K562 (cell line): ENCODE measurements around the gene ADAM8. TPM values are rescaled to one million over a fixed set of nuclear protein-coding genes. Genes with fewer than 3 reads are reported as not detected.

Source experiments
- ATAC-seq: fragments of 200-7000 bp; cut with Tn5 transposase; 3 replicates; pipeline ENCODE4 v1.9.1; 2020; ENCODE audit warnings: moderate library complexity
- BruUV-seq: library from RNA; stranded (reverse); fragments of 400-500 nt; replicated peaks from 2 replicates; lab custom pipeline; 2021; lab: Mats Ljungman, UMichigan
- CTCF ChIA-PET: fragments of 300-600 bp; formaldehyde crosslinking; extraction: SDS; loops from one replicate; lab custom pipeline; 2021; ENCODE audit warnings: low intra/inter-chr PET ratio; lab: Yijun Ruan, JAX
- POLR2A ChIA-PET: fragments of 300-600, 350-650 bp; sonication (Branson Sonifier 250); formaldehyde crosslinking; extraction: SDS; loops from one replicate; lab custom pipeline; 2021; ENCODE audit warnings: antibody characterized with exemption, inconsistent platforms; lab: Yijun Ruan, JAX
- DNase-seq, 4 experiments: peaks; one replicate each; pipeline versions ENCODE4 v3.0.0 to v3.0.0-alpha.2; 2011 to 2018; ENCODE audit warnings: low spot score in 3 of 4, mixed read lengths in 3 of 4; ENCODE audit errors: extremely low read depth in 1 of 4
- FAIRE-seq: peaks from 2 replicates; lab custom pipeline; 2011; peaks lifted over from hg19 to GRCh38; lab: Jason Lieb, UNC
- H2AFZ ChIP-seq: 2 replicates; pipeline ENCODE4 v1.6.0; 2011; ENCODE audit warnings: low read depth, low read length, control low read depth, inconsistent platforms
- H3K27ac ChIP-seq: fragments of 200-600 bp; 3 replicates; pipeline ENCODE4 v1.8.0; 2011; ENCODE audit warnings: low read depth, mild to moderate bottlenecking, control low read depth, inconsistent platforms, low read length, moderate library complexity, mixed read lengths; ENCODE audit errors: extremely low read depth
- H3K27me3 ChIP-seq, 2 experiments: fragments of 300-600 bp in 1 of 2; 2 replicates in 1 of 2; 3 replicates in 1 of 2; pipeline versions ENCODE4 v1.6.0 to v1.8.0; 2011; ENCODE audit warnings: inconsistent platforms in 2 of 2, low read length in 2 of 2, mild to moderate bottlenecking in 1 of 2, mixed read lengths in 1 of 2, moderate library complexity in 1 of 2; ENCODE audit not compliant: control insufficient read depth in 2 of 2, insufficient read depth in 2 of 2
- H3K36me3 ChIP-seq: fragments of 300-600 bp; 3 replicates; pipeline ENCODE4 v1.8.0; 2011; ENCODE audit warnings: mild to moderate bottlenecking, low read length, inconsistent platforms; ENCODE audit not compliant: control insufficient read depth, insufficient read depth
- H3K4me1 ChIP-seq, 2 experiments: fragments of 200-600 bp in 1 of 2; replicated peaks in 1 of 2; 2 replicates in 1 of 2; 3 replicates in 1 of 2; pipeline versions ENCODE4 v1.5.1 to v1.8.0; 2011; ENCODE audit warnings: inconsistent platforms in 2 of 2, low read length in 2 of 2, mild to moderate bottlenecking in 1 of 2, mixed read lengths in 1 of 2, moderate library complexity in 1 of 2; ENCODE audit not compliant: control insufficient read depth in 2 of 2, insufficient read depth in 2 of 2
- H3K4me2 ChIP-seq: 2 replicates; pipeline ENCODE4 v1.6.1; 2011; ENCODE audit warnings: low read length, control low read depth, inconsistent platforms, mixed read lengths; ENCODE audit not compliant: insufficient read depth
- H3K4me3 ChIP-seq: fragments of 200-600 bp; sonication (generic), shearing (Covaris generic); 2 replicates; pipeline ENCODE4 v1.5.1; 2016; ENCODE audit warnings: control low read depth, inconsistent platforms
- H3K79me2 ChIP-seq: fragments of 200-600 bp; 3 replicates; pipeline ENCODE4 v1.8.0; 2011; ENCODE audit warnings: low read length, inconsistent platforms; ENCODE audit not compliant: control insufficient read depth, insufficient read depth
- H3K9ac ChIP-seq, 2 experiments: 2 replicates each; pipeline versions ENCODE4 v1.6.0 to v1.6.1; 2011; ENCODE audit warnings: low read depth in 2 of 2, low read length in 2 of 2, control low read depth in 1 of 2, inconsistent platforms in 1 of 2, mild to moderate bottlenecking in 1 of 2, mixed read lengths in 1 of 2; ENCODE audit not compliant: insufficient read depth in 1 of 2
- H3K9me1 ChIP-seq: one replicate; pipeline ENCODE4 v1.6.0; 2011; ENCODE audit warnings: inconsistent platforms, mild to moderate bottlenecking, low read length, moderate library complexity; ENCODE audit not compliant: control insufficient read depth, insufficient read depth
- H3K9me3 ChIP-seq: replicated peaks from 2 replicates; pipeline ENCODE4 v1.5.1; 2011; ENCODE audit warnings: low read depth, low read length, inconsistent platforms; ENCODE audit not compliant: control insufficient read depth, insufficient read depth
- H4K20me1 ChIP-seq: replicated peaks from 2 replicates; pipeline ENCODE4 v1.6.1; 2011; ENCODE audit warnings: low read length, inconsistent platforms, mixed read lengths; ENCODE audit not compliant: control insufficient read depth, insufficient read depth
- AFF4 ChIP-seq: sonication (generic); formaldehyde crosslinking; IDR thresholded peaks from 2 replicates; pipeline ENCODE4 v1.8.0; 2023; ENCODE audit warnings: mild to moderate bottlenecking, missing genetic modification reagents
- BMI1 ChIP-seq: fragments of 150-350 bp; IDR thresholded peaks from 2 replicates; pipeline ENCODE4 v1.6.1; 2014; ENCODE audit warnings: low read length
- EHMT2 ChIP-seq: fragments of 450-650 bp; IDR thresholded peaks from 2 replicates; pipeline ENCODE4 v1.6.1; 2018; ENCODE audit warnings: antibody characterized with exemption
- HNRNPH1 ChIP-seq: fragments of 200-400 bp; formaldehyde crosslinking; optimal IDR thresholded peaks from 2 replicates; pipeline ENCODE3; 2017; ENCODE audit warnings: low read depth, mild to moderate bottlenecking, low read length, moderate library complexity
- ID3 ChIP-seq, 2 experiments: fragments of 250-450 bp in 1 of 2; fragments of 450-650 bp in 1 of 2; sonication (Bioruptor Pico) in 1 of 2; IDR thresholded peaks; 2 replicates each; pipeline versions ENCODE4 v1.6.1 to v1.8.0; 2016 to 2021; ENCODE audit warnings: mild to moderate bottlenecking in 2 of 2, moderate library complexity in 2 of 2, missing compliant biosample characterization in 1 of 2, missing genetic modification characterization in 1 of 2
- MCM3 ChIP-seq: fragments of 450-650 bp; IDR thresholded peaks from 2 replicates; pipeline ENCODE4 v1.6.1; 2016
- MIER1 ChIP-seq: fragments of 450-650 bp; IDR thresholded peaks from 2 replicates; pipeline ENCODE4 v1.6.1; 2016; ENCODE audit warnings: antibody characterized with exemption, mild to moderate bottlenecking, low read depth
- NCOA6 ChIP-seq: fragments of 450-650 bp; IDR thresholded peaks from 2 replicates; pipeline ENCODE4 v1.6.1; 2017; ENCODE audit warnings: mild to moderate bottlenecking
- NEUROD1 ChIP-seq: fragments of 150-350 bp; IDR thresholded peaks from 2 replicates; pipeline ENCODE4 v1.6.1; 2014; ENCODE audit warnings: borderline replicate concordance, low read length, low read depth; ENCODE audit not compliant: partially characterized antibody
- PURB ChIP-seq: sonication (generic); formaldehyde crosslinking; IDR thresholded peaks from 2 replicates; pipeline ENCODE4 v1.9.0; 2021; ENCODE audit warnings: low read depth, mild to moderate bottlenecking, missing genetic modification reagents
- RBM39 ChIP-seq: fragments of 200-400 bp; formaldehyde crosslinking; optimal IDR thresholded peaks from 2 replicates; pipeline ENCODE3; 2018; ENCODE audit warnings: low read depth, low read length
- SP2 ChIP-seq: IDR thresholded peaks from 2 replicates; pipeline ENCODE4 v1.6.1; 2011; ENCODE audit warnings: mild to moderate bottlenecking, low read depth, low read length, moderate library complexity; ENCODE audit not compliant: poor library complexity, severe bottlenecking; ENCODE audit errors: extremely low read depth
- SRF ChIP-seq, 2 experiments: fragments of 250-450, 450-650 bp in 1 of 2; sonication (Bioruptor Pico) in 1 of 2; sonication (generic) in 1 of 2; formaldehyde crosslinking; IDR thresholded peaks; 2 replicates each; pipeline versions ENCODE4 v1.5.0 to v1.5.1; 2020 to 2022; ENCODE audit warnings: mild to moderate bottlenecking in 1 of 2, missing genetic modification reagents in 1 of 2
- TGIF2 ChIP-seq: sonication (generic); formaldehyde crosslinking; IDR thresholded peaks from 2 replicates; pipeline ENCODE4 v1.8.1; 2022; ENCODE audit warnings: mild to moderate bottlenecking, missing genetic modification reagents, moderate library complexity
- ZNF274 ChIP-seq: IDR thresholded peaks from 2 replicates; pipeline ENCODE4 v1.6.1; 2011; ENCODE audit warnings: low read depth, mild to moderate bottlenecking, low read length, moderate library complexity, borderline replicate concordance
- WGBS: fragments of 100-300 bp; shearing (Covaris generic); methylation state at CpG from one replicate; pipeline ENCODE4 v1.1.6; 2016; ENCODE audit warnings: low coverage, mixed read lengths; ENCODE audit not compliant: insufficient coverage; ENCODE audit errors: missing lambda C conversion rate; 5-methylcytosine and 5-hydroxymethylcytosine counted together
- in situ Hi-C: fragments of 300-500 bp; cut with MboI; formaldehyde crosslinking; loops from 4 replicates; pipeline ENCODE4 v1.15.0; 2018; ENCODE audit warnings: inconsistent platforms, mixed read lengths
- intact Hi-C: fragments of 100-400 bp; cut with micrococcal nuclease; formaldehyde crosslinking; loops from 2 replicates; pipeline ENCODE4 v1.14.2; 2022
- polyA plus RNA-seq, 8 experiments: library from polyadenylated mRNA; depleted of rRNA in 4 of 8; stranded (reverse) in 5 of 8; unstranded in 3 of 8; fragments of >200 nt; fragmentation: Nextera tagmentation in 2 of 8; fragmentation: Illumina TruSeq in 1 of 8; extraction: Ambion mirVana in 2 of 8; extraction: Trizol in 1 of 8; gene quantifications; 2 replicates each; pipeline versions ENCODE4 v1.2.1 to v1.2.3, GENCODE V29; 2011 to 2014; ENCODE audit warnings: inconsistent platforms in 1 of 8, missing spikeins in 1 of 8
- total RNA-seq, 7 experiments: library from RNA; depleted of rRNA in 6 of 7; stranded (reverse); fragments of >200 nt in 6 of 7; fragmentation: Illumina TruSeq in 2 of 7; extraction: Trizol in 2 of 7; gene quantifications; 2 replicates each; pipeline versions ENCODE4 v1.2.1 to v1.2.3, GENCODE V29; 2011 to 2021; ENCODE audit warnings: low replicate concordance in 1 of 7
- TF ChIP-seq, protein P1 (sequence below): conservative IDR thresholded peaks from 2 replicates; pipeline ENCODE4 v1.6.1; 2011; ENCODE audit warnings: low read depth, mild to moderate bottlenecking, low read length; ENCODE audit not compliant: control insufficient read depth

The ADAM8 gene
- total and polyA plus RNA-seq, 9 of the 15 experiments (the other 6 are each of a cell fraction or from before 2014, with no cell fraction given), result 0.07 to 7.0 (median 1.1) TPM

DNA sequence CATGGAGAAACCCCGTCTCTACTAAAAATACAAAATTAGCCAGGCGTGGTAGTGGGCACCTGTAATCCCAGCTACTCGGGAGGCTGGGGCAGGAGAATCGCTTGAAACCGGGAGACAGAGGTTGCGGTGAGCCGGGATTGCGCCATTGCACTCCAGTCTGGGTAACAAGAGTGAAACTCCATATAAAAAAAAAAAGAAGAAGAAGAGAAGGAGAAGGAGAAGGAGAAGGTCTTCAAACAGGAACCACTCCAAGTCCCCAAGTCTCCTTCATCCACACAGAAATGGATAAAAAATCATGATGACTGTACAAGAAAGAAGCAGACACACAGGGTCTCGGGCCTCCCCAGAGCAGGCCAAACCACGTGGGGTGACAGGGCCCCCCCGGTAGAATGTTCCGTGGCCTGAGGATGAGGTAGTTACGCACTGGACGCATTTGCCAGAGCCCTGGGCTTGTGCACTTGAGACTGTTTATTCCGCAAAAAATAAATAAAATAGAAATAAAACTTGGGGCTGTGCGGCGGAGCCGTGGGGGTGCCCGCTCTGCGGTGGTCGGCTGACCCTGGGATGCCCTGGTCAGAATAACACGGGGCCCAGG, 23.2 kb downstream of the ADAM8 start (continued):
- TF ChIP-seq ID3 (CRISPR knock-in tag; IDR thresholded peaks at IDR 0.05), result no peak
- TF ChIP-seq ID3 (tag; IDR thresholded peaks at IDR 0.05), result no peak
- TF ChIP-seq, protein P1, sequence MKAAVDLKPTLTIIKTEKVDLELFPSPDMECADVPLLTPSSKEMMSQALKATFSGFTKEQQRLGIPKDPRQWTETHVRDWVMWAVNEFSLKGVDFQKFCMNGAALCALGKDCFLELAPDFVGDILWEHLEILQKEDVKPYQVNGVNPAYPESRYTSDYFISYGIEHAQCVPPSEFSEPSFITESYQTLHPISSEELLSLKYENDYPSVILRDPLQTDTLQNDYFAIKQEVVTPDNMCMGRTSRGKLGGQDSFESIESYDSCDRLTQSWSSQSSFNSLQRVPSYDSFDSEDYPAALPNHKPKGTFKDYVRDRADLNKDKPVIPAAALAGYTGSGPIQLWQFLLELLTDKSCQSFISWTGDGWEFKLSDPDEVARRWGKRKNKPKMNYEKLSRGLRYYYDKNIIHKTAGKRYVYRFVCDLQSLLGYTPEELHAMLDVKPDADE, result no peak
- TF ChIP-seq MIER1, result no peak
- TF ChIP-seq TGIF2 (CRISPR knock-in tag), result no peak

GRCh38 chr10:133252223-133252552, 24.5 kb downstream of the ADAM8 start:
- no CpG with 5 or more reads among the region's 12 CpGs for WGBS
- CTCF ChIA-PET, result no interaction called here
- TF ChIP-seq SP2, result no peak
- no peak for TF ChIP-seq ZNF274
- TF ChIP-seq MCM3, result no peak
- no peak for TF ChIP-seq SRF (CRISPR knock-in tag; IDR thresholded peaks at IDR 0.05)
- no peak for TF ChIP-seq HNRNPH1
- TF ChIP-seq RBM39, result no peak
- TF ChIP-seq PURB, result no peak
- TF ChIP-seq NEUROD1, result no peak
- no peak for TF ChIP-seq NCOA6
- no peak for TF ChIP-seq BMI1
- no peak for TF ChIP-seq EHMT2
- TF ChIP-seq AFF4 (CRISPR knock-in tag), result no peak

More at GRCh38 chr10:133252223-133252552, 24.5 kb downstream of the ADAM8 start:
- H3K27ac ChIP-seq, result no peak overlapping the region
- DNase-seq, result no peak
- no peaks in the 10 kb centered on the region for H3K79me2 ChIP-seq
- no peak overlapping the region for H3K4me3 ChIP-seq
- no peak overlapping the region for H2AFZ ChIP-seq
- in situ Hi-C loops (no loop called here), intact Hi-C loops (no loop called here)
- H3K9me3 ChIP-seq, result no peaks in the 10 kb centered on the region
- H3K4me1 ChIP-seq, result peaks cover 15 to 66% of the 10 kb centered on the region in 2 experiments; a peak in 4 of 5 replicates
- no peak overlapping the region for H3K4me2 ChIP-seq
- FAIRE-seq, result no peak
- H3K9me1 ChIP-seq, result no peaks in the 10 kb centered on the region
- ATAC-seq, result no peak
- H3K9ac ChIP-seq, result no peak overlapping the region
- no peaks in the 10 kb centered on the region for H3K36me3 ChIP-seq
- no peaks in the 10 kb centered on the region; a peak in 1 of 5 replicates for H3K27me3 ChIP-seq
- no TSS peak for BruUV-seq
- H4K20me1 ChIP-seq, result no peaks in the 10 kb centered on the region
- POLR2A ChIA-PET, result no interaction called here
